ENCODE measurements around the gene RMRP.

RMRP gene

DNA sequence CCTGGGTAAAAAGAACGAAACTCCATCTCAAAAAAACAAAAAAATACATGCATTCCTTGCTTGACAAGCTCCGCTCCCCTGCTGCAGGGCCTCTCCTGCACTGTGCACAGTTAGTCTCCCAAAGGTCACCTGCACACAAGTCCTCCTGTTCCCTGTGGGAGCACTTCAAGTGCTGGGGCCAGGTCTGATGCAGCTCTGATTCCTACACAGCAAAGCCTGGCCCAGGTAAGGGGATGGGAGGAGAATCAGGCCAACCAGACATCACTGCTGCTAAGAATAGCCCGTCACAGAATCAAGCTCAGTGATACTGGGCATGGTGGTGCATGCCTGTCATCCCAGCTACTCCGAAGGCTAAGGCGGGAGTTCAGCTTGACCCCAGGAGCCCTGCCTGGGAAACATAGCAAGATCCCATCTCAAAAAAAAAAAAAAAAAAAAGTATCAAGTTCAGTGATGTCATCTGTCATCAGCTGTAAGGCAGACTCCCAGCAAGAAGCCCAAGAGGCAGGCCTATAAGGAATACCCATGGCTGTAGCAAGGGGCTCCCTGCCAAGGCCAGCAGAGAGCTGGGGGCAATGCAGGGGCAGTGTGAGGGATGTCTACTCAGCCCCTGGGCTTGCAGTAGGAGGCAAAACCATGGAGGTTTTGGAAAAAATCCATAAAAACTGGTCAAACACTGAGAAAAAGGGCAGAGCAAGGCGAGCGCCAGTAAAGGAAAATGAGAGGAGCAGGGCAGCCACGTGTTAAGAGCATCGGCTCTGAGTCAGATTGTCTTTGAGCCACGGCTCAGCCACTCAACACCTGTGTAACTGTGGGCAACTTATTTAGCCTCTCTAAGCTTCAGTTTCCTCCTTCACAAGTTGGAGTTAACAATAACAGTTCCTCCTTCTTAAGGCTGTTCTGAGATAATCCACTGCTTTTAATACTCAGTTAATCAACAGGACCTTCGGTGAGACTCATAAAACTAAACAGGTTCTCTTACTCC is 28.7 kb upstream of the RMRP start:
- TF ChIP-seq TCF4 (CRISPR knock-in tag; IDR thresholded peaks at IDR 0.05; ENCODE audit: borderline replicate concordance), result no peak
- TF ChIP-seq, protein P1, sequence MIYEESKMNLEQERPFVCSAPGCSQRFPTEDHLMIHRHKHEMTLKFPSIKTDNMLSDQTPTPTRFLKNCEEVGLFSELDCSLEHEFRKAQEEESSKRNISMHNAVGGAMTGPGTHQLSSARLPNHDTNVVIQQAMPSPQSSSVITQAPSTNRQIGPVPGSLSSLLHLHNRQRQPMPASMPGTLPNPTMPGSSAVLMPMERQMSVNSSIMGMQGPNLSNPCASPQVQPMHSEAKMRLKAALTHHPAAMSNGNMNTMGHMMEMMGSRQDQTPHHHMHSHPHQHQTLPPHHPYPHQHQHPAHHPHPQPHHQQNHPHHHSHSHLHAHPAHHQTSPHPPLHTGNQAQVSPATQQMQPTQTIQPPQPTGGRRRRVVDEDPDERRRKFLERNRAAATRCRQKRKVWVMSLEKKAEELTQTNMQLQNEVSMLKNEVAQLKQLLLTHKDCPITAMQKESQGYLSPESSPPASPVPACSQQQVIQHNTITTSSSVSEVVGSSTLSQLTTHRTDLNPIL (CRISPR knock-in tag; IDR thresholded peaks at IDR 0.05; ENCODE audit: low read depth), result no peak
- TF ChIP-seq, protein P2, sequence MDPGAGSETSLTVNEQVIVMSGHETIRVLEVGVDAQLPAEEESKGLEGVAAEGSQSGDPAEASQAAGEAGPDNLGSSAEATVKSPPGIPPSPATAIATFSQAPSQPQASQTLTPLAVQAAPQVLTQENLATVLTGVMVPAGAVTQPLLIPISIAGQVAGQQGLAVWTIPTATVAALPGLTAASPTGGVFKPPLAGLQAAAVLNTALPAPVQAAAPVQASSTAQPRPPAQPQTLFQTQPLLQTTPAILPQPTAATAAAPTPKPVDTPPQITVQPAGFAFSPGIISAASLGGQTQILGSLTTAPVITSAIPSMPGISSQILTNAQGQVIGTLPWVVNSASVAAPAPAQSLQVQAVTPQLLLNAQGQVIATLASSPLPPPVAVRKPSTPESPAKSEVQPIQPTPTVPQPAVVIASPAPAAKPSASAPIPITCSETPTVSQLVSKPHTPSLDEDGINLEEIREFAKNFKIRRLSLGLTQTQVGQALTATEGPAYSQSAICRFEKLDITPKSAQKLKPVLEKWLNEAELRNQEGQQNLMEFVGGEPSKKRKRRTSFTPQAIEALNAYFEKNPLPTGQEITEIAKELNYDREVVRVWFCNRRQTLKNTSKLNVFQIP (CRISPR knock-in tag; IDR thresholded peaks at IDR 0.05; ENCODE audit: borderline replicate concordance, low read depth), result no peak
- no peak for TF ChIP-seq SNAI2 (CRISPR knock-in tag; IDR thresholded peaks at IDR 0.05)
- TF ChIP-seq ZNF70 (CRISPR knock-in tag; IDR thresholded peaks at IDR 0.05), result no peak
- TF ChIP-seq, protein P3, sequence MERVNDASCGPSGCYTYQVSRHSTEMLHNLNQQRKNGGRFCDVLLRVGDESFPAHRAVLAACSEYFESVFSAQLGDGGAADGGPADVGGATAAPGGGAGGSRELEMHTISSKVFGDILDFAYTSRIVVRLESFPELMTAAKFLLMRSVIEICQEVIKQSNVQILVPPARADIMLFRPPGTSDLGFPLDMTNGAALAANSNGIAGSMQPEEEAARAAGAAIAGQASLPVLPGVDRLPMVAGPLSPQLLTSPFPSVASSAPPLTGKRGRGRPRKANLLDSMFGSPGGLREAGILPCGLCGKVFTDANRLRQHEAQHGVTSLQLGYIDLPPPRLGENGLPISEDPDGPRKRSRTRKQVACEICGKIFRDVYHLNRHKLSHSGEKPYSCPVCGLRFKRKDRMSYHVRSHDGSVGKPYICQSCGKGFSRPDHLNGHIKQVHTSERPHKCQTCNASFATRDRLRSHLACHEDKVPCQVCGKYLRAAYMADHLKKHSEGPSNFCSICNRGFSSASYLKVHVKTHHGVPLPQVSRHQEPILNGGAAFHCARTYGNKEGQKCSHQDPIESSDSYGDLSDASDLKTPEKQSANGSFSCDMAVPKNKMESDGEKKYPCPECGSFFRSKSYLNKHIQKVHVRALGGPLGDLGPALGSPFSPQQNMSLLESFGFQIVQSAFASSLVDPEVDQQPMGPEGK (CRISPR knock-in tag; IDR thresholded peaks at IDR 0.05; ENCODE audit: borderline replicate concordance), result no peak
- no peak for TF ChIP-seq BACH2 (CRISPR knock-in tag; IDR thresholded peaks at IDR 0.05; ENCODE audit: borderline replicate concordance)
- no peak for TF ChIP-seq TOX (CRISPR knock-in tag; IDR thresholded peaks at IDR 0.05; ENCODE audit: borderline replicate concordance)
- TF ChIP-seq GLIS3 (CRISPR knock-in tag; IDR thresholded peaks at IDR 0.05), result no peak
- no peak for ATAC-seq

DNA sequence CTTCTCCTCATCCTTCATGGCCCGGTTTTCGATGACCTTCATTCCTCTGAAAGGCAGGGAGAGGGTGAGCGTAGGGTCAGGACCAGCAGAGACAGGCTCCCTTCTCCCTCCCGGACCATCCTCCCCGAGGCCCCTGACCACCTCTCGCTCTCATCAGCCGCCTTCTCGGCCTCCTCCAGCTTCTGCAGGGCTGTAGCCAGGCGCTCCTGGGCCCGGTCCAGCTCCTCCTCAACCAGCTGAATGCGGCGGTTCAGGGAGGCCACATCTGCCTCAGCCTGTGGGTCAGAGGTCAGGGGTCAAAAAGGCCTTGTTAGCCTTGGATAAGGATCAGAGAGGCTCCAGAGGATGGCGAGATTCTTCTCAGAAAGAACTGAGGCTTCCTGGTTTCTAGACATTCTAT is 27.7 kb upstream of the RMRP start:
- no peak for TF ChIP-seq ZNF565 (CRISPR knock-in tag; conservative IDR thresholded peaks at IDR 0.05; ENCODE audit: low read depth)
- TF ChIP-seq, protein P1 (CRISPR knock-in tag; IDR thresholded peaks at IDR 0.05; ENCODE audit: low read depth), result no peak
- TF ChIP-seq ZNF8 (CRISPR knock-in tag; IDR thresholded peaks at IDR 0.05), result no peak
- no peak for TF ChIP-seq ZC3H10 (CRISPR knock-in tag; IDR thresholded peaks at IDR 0.05)
- no peak for TF ChIP-seq ESRRG (CRISPR knock-in tag; IDR thresholded peaks at IDR 0.05)
- no peak for ATAC-seq

DNA sequence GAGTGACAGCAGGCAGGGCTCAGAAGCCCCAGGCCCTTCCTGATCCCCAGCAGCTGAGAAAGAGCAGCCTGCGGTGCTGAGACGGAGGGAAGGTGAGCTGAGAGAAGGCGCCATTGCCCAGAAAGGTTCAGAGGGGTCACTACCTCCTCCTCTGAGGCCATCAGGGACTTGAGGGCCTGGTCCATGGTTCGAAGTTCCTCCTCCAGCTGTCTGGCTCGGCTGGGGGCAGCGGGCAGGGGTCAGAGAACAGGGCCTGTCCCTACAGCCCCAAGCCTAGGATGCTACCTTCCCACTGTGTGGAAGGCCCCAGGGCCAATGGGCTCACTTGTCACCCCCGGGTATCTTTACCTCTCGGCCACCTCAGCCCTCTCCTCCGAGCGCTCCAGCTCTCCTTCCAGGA is 27.1 kb upstream of the RMRP start:
- no peak for ATAC-seq
- TF ChIP-seq PPARA (CRISPR knock-in tag; IDR thresholded peaks at IDR 0.05; ENCODE audit: borderline replicate concordance), result no peak
- no peak for TF ChIP-seq ZFP3 (CRISPR knock-in tag; IDR thresholded peaks at IDR 0.05)
- TF ChIP-seq ISL1 (CRISPR knock-in tag; IDR thresholded peaks at IDR 0.05), result no peak
- no peak for TF ChIP-seq OSR1 (CRISPR knock-in tag; IDR thresholded peaks at IDR 0.05)
- TF ChIP-seq GLIS3 (CRISPR knock-in tag; IDR thresholded peaks at IDR 0.05), result no peak
- TF ChIP-seq, protein P2 (CRISPR knock-in tag; IDR thresholded peaks at IDR 0.05; ENCODE audit: borderline replicate concordance, low read depth), result no peak
- TF ChIP-seq SNAI2 (CRISPR knock-in tag; IDR thresholded peaks at IDR 0.05), result no peak
- TF ChIP-seq ZC3H10 (CRISPR knock-in tag; IDR thresholded peaks at IDR 0.05), result no peak
- TF ChIP-seq, protein P1 (CRISPR knock-in tag; IDR thresholded peaks at IDR 0.05; ENCODE audit: low read depth), result no peak
- no peak for TF ChIP-seq ZNF565 (CRISPR knock-in tag; conservative IDR thresholded peaks at IDR 0.05; ENCODE audit: low read depth)
- TF ChIP-seq ARNTL (CRISPR knock-in tag; IDR thresholded peaks at IDR 0.05; ENCODE audit: borderline replicate concordance, low read depth), result no peak
- no peak for TF ChIP-seq ESRRG (CRISPR knock-in tag; IDR thresholded peaks at IDR 0.05)
- TF ChIP-seq BACH2 (CRISPR knock-in tag; IDR thresholded peaks at IDR 0.05; ENCODE audit: borderline replicate concordance), result no peak
- TF ChIP-seq ZNF8 (CRISPR knock-in tag; IDR thresholded peaks at IDR 0.05), result no peak
- TF ChIP-seq, protein P3 (CRISPR knock-in tag; IDR thresholded peaks at IDR 0.05; ENCODE audit: borderline replicate concordance), result no peak
- TF ChIP-seq, protein P4, sequence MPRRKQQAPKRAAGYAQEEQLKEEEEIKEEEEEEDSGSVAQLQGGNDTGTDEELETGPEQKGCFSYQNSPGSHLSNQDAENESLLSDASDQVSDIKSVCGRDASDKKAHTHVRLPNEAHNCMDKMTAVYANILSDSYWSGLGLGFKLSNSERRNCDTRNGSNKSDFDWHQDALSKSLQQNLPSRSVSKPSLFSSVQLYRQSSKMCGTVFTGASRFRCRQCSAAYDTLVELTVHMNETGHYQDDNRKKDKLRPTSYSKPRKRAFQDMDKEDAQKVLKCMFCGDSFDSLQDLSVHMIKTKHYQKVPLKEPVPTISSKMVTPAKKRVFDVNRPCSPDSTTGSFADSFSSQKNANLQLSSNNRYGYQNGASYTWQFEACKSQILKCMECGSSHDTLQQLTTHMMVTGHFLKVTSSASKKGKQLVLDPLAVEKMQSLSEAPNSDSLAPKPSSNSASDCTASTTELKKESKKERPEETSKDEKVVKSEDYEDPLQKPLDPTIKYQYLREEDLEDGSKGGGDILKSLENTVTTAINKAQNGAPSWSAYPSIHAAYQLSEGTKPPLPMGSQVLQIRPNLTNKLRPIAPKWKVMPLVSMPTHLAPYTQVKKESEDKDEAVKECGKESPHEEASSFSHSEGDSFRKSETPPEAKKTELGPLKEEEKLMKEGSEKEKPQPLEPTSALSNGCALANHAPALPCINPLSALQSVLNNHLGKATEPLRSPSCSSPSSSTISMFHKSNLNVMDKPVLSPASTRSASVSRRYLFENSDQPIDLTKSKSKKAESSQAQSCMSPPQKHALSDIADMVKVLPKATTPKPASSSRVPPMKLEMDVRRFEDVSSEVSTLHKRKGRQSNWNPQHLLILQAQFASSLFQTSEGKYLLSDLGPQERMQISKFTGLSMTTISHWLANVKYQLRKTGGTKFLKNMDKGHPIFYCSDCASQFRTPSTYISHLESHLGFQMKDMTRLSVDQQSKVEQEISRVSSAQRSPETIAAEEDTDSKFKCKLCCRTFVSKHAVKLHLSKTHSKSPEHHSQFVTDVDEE (CRISPR knock-in tag; IDR thresholded peaks at IDR 0.05), result no peak
- no peak for TF ChIP-seq ZFP30 (CRISPR knock-in tag; IDR thresholded peaks at IDR 0.05)
